ENCODE data around the gene A1BG. TPM values are rescaled to one million over a fixed set of nuclear protein-coding genes. Genes with fewer than 3 reads are reported as not detected.
A peak's percentile ranks its signal among the peaks of the same experiment; 100 is the strongest.

Gene A1BG
- total and polyA plus RNA-seq, 9 donors, result 2.4 to 10.8 (median 4.7) TPM

DNA sequence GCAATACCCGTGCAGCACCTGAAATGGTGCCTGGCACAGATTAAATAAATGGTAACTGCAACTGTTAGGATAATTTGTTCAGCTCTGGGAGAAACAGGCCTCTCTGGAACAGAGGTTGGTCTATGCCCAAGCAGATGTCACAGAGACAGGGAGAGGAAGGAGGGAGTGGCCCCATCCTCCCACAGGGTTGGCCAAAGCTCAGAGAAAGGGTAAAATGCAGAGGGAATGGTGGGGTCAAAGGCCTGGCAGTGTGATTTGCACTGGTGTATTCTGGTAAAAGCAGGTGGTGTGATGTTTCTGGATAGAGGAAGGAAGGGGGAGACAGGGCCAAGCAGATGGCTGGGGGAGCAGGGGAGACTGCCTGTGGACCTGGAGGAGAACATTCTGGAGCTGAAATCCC lies 17.1 kb downstream of the A1BG start:
- no peaks in the 10 kb centered on the region for H3K27me3 ChIP-seq (ENCODE audit: control insufficient read depth, insufficient read depth, low read length)
- H3K27ac ChIP-seq (ENCODE audit: low read length), result no peak overlapping the region
- DNase-seq, result no peak
- H3K9me3 ChIP-seq (replicated peaks; ENCODE audit: control insufficient read depth, low read depth, low read length), result no peaks in the 10 kb centered on the region
- 83% methylated on average over 1 of the region's 1 CpG for WGBS (ENCODE audit: insufficient coverage)
- H3K4me1 ChIP-seq (ENCODE audit: control insufficient read depth, insufficient read depth, low read length), result no peaks in the 10 kb centered on the region
- H3K36me3 ChIP-seq (ENCODE audit: control insufficient read depth, insufficient read depth, low read length), result peaks cover 58% of the 10 kb centered on the region
- no peak overlapping the region for H3K4me3 ChIP-seq (ENCODE audit: low read length)

DNA sequence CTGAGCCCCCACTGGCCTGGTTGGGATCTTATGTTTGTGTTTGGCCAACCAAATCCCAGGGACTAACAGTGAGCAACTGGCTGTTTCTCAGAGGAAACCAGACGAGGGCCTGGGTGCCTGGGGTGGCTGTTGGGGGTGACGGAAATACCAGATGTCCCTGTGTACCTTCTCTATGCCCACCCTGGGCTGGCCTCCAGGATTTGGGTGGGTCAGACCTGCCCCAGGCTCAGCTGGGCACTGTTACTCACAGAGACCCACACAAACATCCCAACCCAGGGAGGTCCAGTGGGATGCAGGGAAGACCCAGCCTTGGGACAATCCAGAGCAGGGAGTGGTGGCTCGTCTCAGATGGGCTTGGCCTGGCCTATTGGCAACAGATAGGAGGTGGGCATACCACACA lies 17.7 kb downstream of the A1BG start:
- no peak for DNase-seq
- 100% methylated on average over 1 of the region's 3 CpGs for WGBS (ENCODE audit: insufficient coverage)
- Histone ChIP-seq H3K36me3 (ENCODE audit: control insufficient read depth, insufficient read depth, low read length) (peaks cover 55% of the 10 kb centered on the region), H3K4me3 (ENCODE audit: low read length) (no peak overlapping the region), H3K9me3 (replicated peaks; ENCODE audit: control insufficient read depth, low read depth, low read length) (no peaks in the 10 kb centered on the region), H3K4me1 (ENCODE audit: control insufficient read depth, insufficient read depth, low read length) (no peaks in the 10 kb centered on the region), H3K27ac (ENCODE audit: low read length) (no peak overlapping the region), H3K27me3 (ENCODE audit: control insufficient read depth, insufficient read depth, low read length) (no peaks in the 10 kb centered on the region)

DNA sequence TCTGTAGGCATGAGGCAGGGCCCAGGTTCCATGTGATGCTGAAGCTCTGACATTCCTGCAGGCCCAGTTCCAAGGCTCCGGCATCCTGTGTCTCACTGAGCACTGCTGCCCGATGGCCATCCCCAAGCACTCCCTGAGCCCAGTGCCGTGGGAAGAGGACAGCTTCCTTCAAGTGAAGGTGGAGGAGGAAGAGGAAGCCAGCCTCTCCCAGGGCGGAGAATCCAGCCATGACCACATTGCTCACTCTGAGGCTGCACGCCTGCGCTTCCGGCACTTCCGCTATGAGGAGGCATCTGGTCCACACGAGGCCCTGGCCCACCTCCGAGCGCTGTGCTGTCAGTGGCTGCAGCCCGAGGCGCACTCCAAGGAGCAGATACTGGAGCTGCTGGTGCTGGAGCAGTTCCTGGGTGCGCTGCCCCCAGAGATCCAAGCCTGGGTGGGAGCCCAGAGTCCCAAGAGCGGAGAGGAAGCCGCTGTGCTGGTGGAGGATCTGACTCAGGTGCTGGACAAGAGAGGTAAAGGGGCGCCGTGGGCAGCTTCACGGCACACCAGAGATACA lies 18.5 kb downstream of the A1BG start:
- Histone ChIP-seq H3K4me3 (ENCODE audit: low read length) (no peak overlapping the region), H3K27ac (ENCODE audit: low read length) (no peak overlapping the region), H3K9me3 (replicated peaks; ENCODE audit: control insufficient read depth, low read depth, low read length) (no peaks in the 10 kb centered on the region), H3K27me3 (ENCODE audit: control insufficient read depth, insufficient read depth, low read length) (no peaks in the 10 kb centered on the region), H3K36me3 (ENCODE audit: control insufficient read depth, insufficient read depth, low read length) (peaks cover 50% of the 10 kb centered on the region), H3K4me1 (ENCODE audit: control insufficient read depth, insufficient read depth, low read length) (no peaks in the 10 kb centered on the region)
- 92% methylated on average over 18 of the region's 19 CpGs for WGBS (ENCODE audit: insufficient coverage)
- no peak for DNase-seq

DNA sequence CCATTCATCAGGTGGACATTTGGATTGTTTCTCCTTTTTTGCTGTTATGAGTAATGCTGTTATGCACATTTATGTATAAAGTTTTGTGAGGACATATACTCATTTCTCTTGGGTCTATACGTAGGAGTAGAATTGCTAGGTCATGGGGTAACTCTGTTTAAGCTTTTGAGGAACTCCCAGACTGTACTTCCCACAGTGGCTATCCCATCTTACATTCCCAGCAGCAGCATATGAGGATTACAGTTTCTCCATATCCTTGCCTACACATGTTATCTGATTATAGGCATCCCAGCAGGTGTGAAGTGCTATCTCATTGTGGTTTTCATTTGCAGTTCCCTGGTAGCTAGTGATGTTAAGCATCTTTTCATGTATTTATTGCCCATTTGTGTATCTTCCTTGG lies 20.6 kb downstream of the A1BG start:
- no peak for DNase-seq
- H3K36me3 ChIP-seq (ENCODE audit: control insufficient read depth, insufficient read depth, low read length), result peaks cover 29% of the 10 kb centered on the region
- H3K27ac ChIP-seq (ENCODE audit: low read length), result no peak overlapping the region
- H3K9me3 ChIP-seq (replicated peaks; ENCODE audit: control insufficient read depth, low read depth, low read length), result no peaks in the 10 kb centered on the region
- WGBS (ENCODE audit: insufficient coverage), result no CpG with 5 or more reads among the region's 1 CpG
- no peaks in the 10 kb centered on the region for H3K27me3 ChIP-seq (ENCODE audit: control insufficient read depth, insufficient read depth, low read length)
- H3K4me1 ChIP-seq (ENCODE audit: control insufficient read depth, insufficient read depth, low read length), result peaks cover 11% of the 10 kb centered on the region
- no peak overlapping the region for H3K4me3 ChIP-seq (ENCODE audit: low read length)

DNA sequence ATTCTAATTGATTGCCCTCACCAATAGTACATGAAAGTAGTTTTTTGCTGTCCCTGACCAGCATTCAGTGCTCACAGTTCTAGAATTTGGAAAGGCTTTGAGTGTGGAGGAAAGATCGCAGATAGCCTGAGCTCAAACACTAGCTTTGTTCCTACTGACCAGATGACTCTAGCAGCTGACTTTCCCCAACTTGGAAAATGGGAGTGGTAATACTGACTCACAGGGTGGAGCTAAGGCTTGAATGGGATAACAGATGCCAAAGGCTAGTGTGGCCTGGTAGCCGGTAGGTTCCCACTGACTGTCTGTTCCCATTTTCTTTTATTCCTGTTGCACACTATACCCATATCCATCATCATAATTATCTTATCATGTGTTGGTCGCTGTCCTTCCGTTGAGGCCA lies 22.8 kb downstream of the A1BG start:
- Histone ChIP-seq H3K4me1 (ENCODE audit: control insufficient read depth, insufficient read depth, low read length) (peaks cover 24% of the 10 kb centered on the region), H3K4me3 (ENCODE audit: low read length) (no peak overlapping the region), H3K36me3 (ENCODE audit: control insufficient read depth, insufficient read depth, low read length) (peaks cover 10% of the 10 kb centered on the region), H3K9me3 (replicated peaks; ENCODE audit: control insufficient read depth, low read depth, low read length) (no peaks in the 10 kb centered on the region), H3K27ac (ENCODE audit: low read length) (peak overlapping the region; percentile 76), H3K27me3 (ENCODE audit: control insufficient read depth, insufficient read depth, low read length) (no peaks in the 10 kb centered on the region)
- DNase-seq, result peak; percentile 71
- no CpG with 5 or more reads among the region's 4 CpGs for WGBS (ENCODE audit: insufficient coverage)

DNA sequence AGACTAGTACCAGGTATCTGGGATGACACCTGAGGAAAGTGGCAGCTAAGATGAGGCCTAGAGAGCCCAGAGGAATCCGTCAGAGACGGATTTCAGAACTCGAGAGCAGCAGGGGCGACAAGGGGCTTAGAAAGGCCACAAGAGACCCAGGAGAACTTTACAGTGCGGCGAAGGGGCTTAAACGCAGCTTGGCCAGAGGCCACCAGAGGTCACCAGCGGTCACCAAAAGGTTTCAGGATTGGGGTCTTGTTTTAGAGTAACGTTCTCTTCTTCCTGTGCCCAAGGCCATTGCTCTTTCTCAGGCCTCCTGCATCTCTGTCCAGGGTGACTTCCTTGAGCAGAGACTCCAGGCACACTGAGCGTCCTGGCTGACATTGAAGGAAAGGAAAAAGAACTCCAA lies 24.3 kb downstream of the A1BG start:
- H3K36me3 ChIP-seq (ENCODE audit: control insufficient read depth, insufficient read depth, low read length), result peaks cover 5% of the 10 kb centered on the region
- no peak for DNase-seq
- no peaks in the 10 kb centered on the region for H3K27me3 ChIP-seq (ENCODE audit: control insufficient read depth, insufficient read depth, low read length)
- peaks cover 24% of the 10 kb centered on the region for H3K4me1 ChIP-seq (ENCODE audit: control insufficient read depth, insufficient read depth, low read length)
- H3K9me3 ChIP-seq (replicated peaks; ENCODE audit: control insufficient read depth, low read depth, low read length), result no peaks in the 10 kb centered on the region
- no peak overlapping the region for H3K4me3 ChIP-seq (ENCODE audit: low read length)
- H3K27ac ChIP-seq (ENCODE audit: low read length), result no peak overlapping the region
- WGBS (ENCODE audit: insufficient coverage), result 32% methylated on average over 9 of the region's 10 CpGs

DNA sequence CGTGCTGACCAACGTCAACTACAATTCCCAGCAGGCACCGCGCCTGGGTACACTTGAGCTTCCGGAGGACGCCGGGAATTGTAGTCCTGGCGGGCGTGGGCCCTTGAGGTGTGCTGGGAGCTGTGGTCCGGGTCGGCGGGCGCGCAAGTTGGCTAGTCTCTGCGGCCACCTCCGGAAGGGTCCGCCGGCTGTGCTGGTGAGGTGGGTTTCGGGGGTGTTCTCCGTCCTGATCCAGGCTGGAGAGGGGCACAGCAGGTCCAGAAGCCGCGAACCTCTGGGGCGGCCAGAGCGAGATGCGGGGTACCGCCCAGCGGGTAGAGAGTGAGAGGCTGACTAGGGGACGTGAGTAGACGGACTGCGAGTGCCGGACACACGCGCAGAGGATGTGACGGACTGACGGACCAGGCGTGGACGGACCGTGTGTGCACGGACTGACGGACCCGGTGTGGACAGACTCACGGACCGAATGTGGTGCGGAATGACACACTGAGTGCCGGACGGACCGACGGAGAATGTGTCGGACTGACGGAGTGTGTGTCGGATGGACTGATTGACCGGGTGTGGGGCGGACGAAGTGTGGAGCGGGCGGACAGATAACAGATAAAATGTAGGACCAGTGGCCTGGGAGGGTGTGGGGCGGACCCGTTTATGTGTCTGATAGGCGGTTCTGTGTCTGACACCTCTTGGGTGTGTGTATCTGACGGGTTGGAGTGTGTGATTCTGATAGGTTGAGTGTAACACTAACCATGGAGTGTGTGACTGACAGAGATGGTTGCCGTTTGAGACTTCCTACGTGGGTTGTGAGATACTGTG lies 26.2 kb downstream of the A1BG start, which contains the start of gene ZSCAN22:
ZSCAN22 (plus strand) TSS at position 81 of the 813 bp plus-strand sequence. CDS start 7,809 bp downstream, outside the sequence.
- H3K9me3 ChIP-seq (replicated peaks; ENCODE audit: control insufficient read depth, low read depth, low read length), result no peaks in the 10 kb centered on the region
- H3K4me3 ChIP-seq (ENCODE audit: low read length), result peak within 1 kb of the TSS; percentile 96
- under 1% methylated on average over 56 of the region's 62 CpGs for WGBS (ENCODE audit: insufficient coverage)
- DNase-seq, result peak; percentile 99
- peaks cover 24% of the 10 kb centered on the region for H3K4me1 ChIP-seq (ENCODE audit: control insufficient read depth, insufficient read depth, low read length)
- H3K27me3 ChIP-seq (ENCODE audit: control insufficient read depth, insufficient read depth, low read length), result no peaks in the 10 kb centered on the region
- H3K36me3 ChIP-seq (ENCODE audit: control insufficient read depth, insufficient read depth, low read length), result peaks cover 13% of the 10 kb centered on the region
- H3K27ac ChIP-seq (ENCODE audit: low read length), result peak within 1 kb of the TSS; percentile 96

DNA sequence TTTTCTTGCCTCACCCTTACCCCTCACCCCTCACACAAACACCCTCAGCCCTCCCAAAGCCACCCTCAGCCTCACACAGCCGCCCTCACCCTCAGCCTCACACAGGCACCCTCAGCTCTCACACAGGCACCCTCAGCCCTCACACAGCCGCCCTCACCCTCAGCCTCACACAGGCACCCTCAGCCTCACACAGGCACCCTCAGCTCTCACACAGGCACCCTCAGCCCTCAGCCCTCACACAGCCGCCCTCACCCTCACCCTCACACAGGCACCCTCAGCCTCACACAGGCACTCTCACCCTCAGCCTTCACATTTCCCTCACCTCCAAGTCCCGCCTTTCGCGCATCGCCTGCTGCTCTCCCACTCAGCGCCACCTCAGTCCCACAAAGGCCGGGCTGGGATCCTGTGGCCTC lies 26.8 kb downstream of the A1BG start:
- Histone ChIP-seq H3K36me3 (ENCODE audit: control insufficient read depth, insufficient read depth, low read length) (peaks cover 13% of the 10 kb centered on the region), H3K9me3 (replicated peaks; ENCODE audit: control insufficient read depth, low read depth, low read length) (no peaks in the 10 kb centered on the region), H3K4me3 (ENCODE audit: low read length) (peak overlapping the region; percentile 96), H3K27ac (ENCODE audit: low read length) (peak overlapping the region; percentile 96), H3K4me1 (ENCODE audit: control insufficient read depth, insufficient read depth, low read length) (peaks cover 24% of the 10 kb centered on the region), H3K27me3 (ENCODE audit: control insufficient read depth, insufficient read depth, low read length) (no peaks in the 10 kb centered on the region)
- no peak for DNase-seq
- WGBS (ENCODE audit: insufficient coverage), result 0% methylated on average over 9 of the region's 9 CpGs

DNA sequence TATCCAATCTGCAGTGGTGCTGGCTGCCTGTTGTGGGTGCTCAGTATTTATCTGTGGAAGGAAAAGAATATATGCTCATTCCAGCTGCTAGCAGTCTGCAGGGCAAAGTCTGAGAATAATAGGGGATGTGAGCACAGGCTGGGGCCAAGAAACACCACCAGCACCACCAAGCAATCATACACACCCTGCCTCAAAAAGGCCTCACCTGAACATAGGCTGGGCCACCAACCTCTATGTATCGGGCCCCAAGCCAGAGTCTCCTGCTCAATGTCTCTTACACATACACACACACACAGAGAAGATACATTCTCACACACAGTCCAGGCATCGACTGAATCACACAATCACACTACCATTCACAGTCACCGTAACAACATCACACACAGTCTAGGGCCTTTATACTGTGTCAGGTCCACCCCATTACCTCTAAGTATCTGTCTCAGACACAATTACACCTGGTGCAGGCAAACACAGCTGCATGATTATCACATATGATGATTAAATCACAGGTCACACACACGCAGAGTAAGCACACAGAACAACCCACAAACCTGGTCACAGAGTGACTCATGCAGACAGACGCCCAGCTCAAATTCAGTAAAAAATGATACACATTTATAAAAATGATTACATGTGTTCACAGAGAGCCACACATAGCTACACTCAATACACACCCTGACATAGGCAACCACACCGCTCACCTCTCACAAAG lies 27.8 kb downstream of the A1BG start:
- WGBS (ENCODE audit: insufficient coverage), result 97% methylated on average over 3 of the region's 6 CpGs
- Histone ChIP-seq H3K27ac (ENCODE audit: low read length) (no peak overlapping the region), H3K27me3 (ENCODE audit: control insufficient read depth, insufficient read depth, low read length) (no peaks in the 10 kb centered on the region), H3K36me3 (ENCODE audit: control insufficient read depth, insufficient read depth, low read length) (peaks cover 13% of the 10 kb centered on the region), H3K4me1 (ENCODE audit: control insufficient read depth, insufficient read depth, low read length) (peaks cover 24% of the 10 kb centered on the region), H3K9me3 (replicated peaks; ENCODE audit: control insufficient read depth, low read depth, low read length) (no peaks in the 10 kb centered on the region), H3K4me3 (ENCODE audit: low read length) (no peak overlapping the region)
- DNase-seq, result no peak

DNA sequence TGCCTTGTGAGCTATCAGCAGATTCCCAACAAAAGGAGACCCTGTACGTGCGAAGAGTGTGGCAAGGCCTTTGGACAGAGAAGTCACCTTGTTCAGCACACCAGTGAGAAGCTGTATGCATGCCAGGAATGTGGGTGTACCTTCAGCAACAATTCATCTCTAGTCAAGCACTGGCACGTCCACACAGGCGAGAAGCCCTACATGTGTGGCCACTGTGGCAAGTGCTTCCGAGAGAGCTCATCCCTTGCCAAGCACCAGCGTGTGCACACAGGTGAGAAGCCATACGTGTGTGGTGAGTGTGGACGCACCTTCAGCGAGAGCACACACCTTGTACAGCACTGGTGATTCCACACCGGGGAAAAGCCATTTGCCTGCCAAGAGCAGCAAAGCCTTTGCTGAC lies 34.1 kb downstream of the A1BG start:
- peaks cover 23% of the 10 kb centered on the region for H3K36me3 ChIP-seq (ENCODE audit: control insufficient read depth, insufficient read depth, low read length)
- H3K27ac ChIP-seq (ENCODE audit: low read length), result no peak overlapping the region
- no peaks in the 10 kb centered on the region for H3K27me3 ChIP-seq (ENCODE audit: control insufficient read depth, insufficient read depth, low read length)
- no peak overlapping the region for H3K4me3 ChIP-seq (ENCODE audit: low read length)
- no peaks in the 10 kb centered on the region for H3K9me3 ChIP-seq (replicated peaks; ENCODE audit: control insufficient read depth, low read depth, low read length)
- no peak for DNase-seq
- no peaks in the 10 kb centered on the region for H3K4me1 ChIP-seq (ENCODE audit: control insufficient read depth, insufficient read depth, low read length)
- 92% methylated on average over 10 of the region's 10 CpGs for WGBS (ENCODE audit: insufficient coverage)
